Trophoblast cell (in vitro differentiated cells and primary cell): ENCODE measurements around the gene PFKP.

ENCODE experiments used
- DNase-seq, 2 donors: peaks; one replicate each; pipeline ENCODE4 v3.0.0-alpha.2; 2016
- H2AFZ ChIP-seq: 2 replicates; pipeline ENCODE4 v1.6.1; 2013; ENCODE audit warnings: low read length, moderate library complexity, mild to moderate bottlenecking; ENCODE audit not compliant: insufficient read depth, poor library complexity
- H2AK5ac ChIP-seq: 2 replicates; pipeline ENCODE4 v1.6.1; 2013; ENCODE audit warnings: mild to moderate bottlenecking, low read length
- H2BK120ac ChIP-seq: 2 replicates; pipeline ENCODE4 v1.6.1; 2013; ENCODE audit warnings: low read length, mild to moderate bottlenecking, moderate library complexity; ENCODE audit not compliant: insufficient read depth, poor library complexity
- H2BK12ac ChIP-seq: 2 replicates; pipeline ENCODE4 v1.6.1; 2013; ENCODE audit warnings: mild to moderate bottlenecking, low read length, moderate library complexity
- H2BK5ac ChIP-seq: 2 replicates; pipeline ENCODE4 v1.6.1; 2013; ENCODE audit warnings: low read length, low read depth, moderate library complexity, mild to moderate bottlenecking; ENCODE audit not compliant: poor library complexity
- H3K14ac ChIP-seq: 2 replicates; pipeline ENCODE4 v1.6.1; 2013; ENCODE audit warnings: mild to moderate bottlenecking, low read length
- H3K18ac ChIP-seq: 2 replicates; pipeline ENCODE4 v1.6.1; 2013; ENCODE audit warnings: mild to moderate bottlenecking, low read length
- H3K23ac ChIP-seq: 2 replicates; pipeline ENCODE4 v1.6.1; 2013; ENCODE audit warnings: low read length
- H3K27ac ChIP-seq: 2 replicates; pipeline ENCODE4 v1.5.1; 2013; ENCODE audit warnings: low read depth, mild to moderate bottlenecking, inconsistent platforms, low read length, moderate library complexity
- H3K27me3 ChIP-seq: 2 replicates; pipeline ENCODE4 v1.6.1; 2013; ENCODE audit warnings: inconsistent platforms, mild to moderate bottlenecking, low read length, moderate library complexity; ENCODE audit not compliant: insufficient read depth
- H3K36me3 ChIP-seq, 2 experiments: 1 replicate in 1 of 2; 2 replicates in 1 of 2; pipeline ENCODE4 v1.6.1; 2013; ENCODE audit warnings: low read length in 2 of 2, mild to moderate bottlenecking in 2 of 2, moderate library complexity in 1 of 2; ENCODE audit not compliant: insufficient read depth in 2 of 2, control insufficient read depth in 1 of 2
- H3K4ac ChIP-seq: 2 replicates; pipeline ENCODE4 v1.6.1; 2013; ENCODE audit warnings: low read depth, mild to moderate bottlenecking, low read length, moderate library complexity
- H3K4me1 ChIP-seq, 2 experiments: 1 replicate in 1 of 2; 2 replicates in 1 of 2; pipeline ENCODE4 v1.6.1; 2013; ENCODE audit warnings: low read length in 2 of 2, mild to moderate bottlenecking in 2 of 2, moderate library complexity in 1 of 2; ENCODE audit not compliant: insufficient read depth in 2 of 2, control insufficient read depth in 1 of 2
- H3K4me2 ChIP-seq: 2 replicates; pipeline ENCODE4 v1.6.1; 2013; ENCODE audit warnings: inconsistent platforms, mild to moderate bottlenecking, low read length, moderate library complexity
- H3K4me3 ChIP-seq: 2 replicates; pipeline ENCODE4 v1.5.1; 2013; ENCODE audit warnings: mild to moderate bottlenecking, low read depth, low read length, inconsistent platforms
- H3K79me1 ChIP-seq: one replicate; pipeline ENCODE4 v1.6.1; 2013; ENCODE audit warnings: low read length
- H3K79me2 ChIP-seq: 2 replicates; pipeline ENCODE4 v1.6.1; 2013; ENCODE audit warnings: low read length, mild to moderate bottlenecking; ENCODE audit not compliant: control insufficient read depth, insufficient read depth, poor library complexity
- H3K9ac ChIP-seq: 2 replicates; pipeline ENCODE4 v1.6.1; 2013; ENCODE audit warnings: mild to moderate bottlenecking, low read length
- H3K9me3 ChIP-seq: 2 replicates; pipeline ENCODE4 v1.6.1; 2013; ENCODE audit warnings: low read depth, mild to moderate bottlenecking, control low read depth, inconsistent platforms, low read length; ENCODE audit not compliant: insufficient read depth
- H4K12ac ChIP-seq: 2 replicates; pipeline ENCODE4 v1.6.1; 2013; ENCODE audit warnings: low read depth, mild to moderate bottlenecking, low read length, moderate library complexity
- H4K8ac ChIP-seq: 2 replicates; pipeline ENCODE4 v1.6.1; 2013; ENCODE audit warnings: low read depth, mild to moderate bottlenecking, low read length, moderate library complexity
- H4K91ac ChIP-seq: one replicate; pipeline ENCODE4 v1.6.1; 2013; ENCODE audit warnings: low read depth, mild to moderate bottlenecking, low read length, moderate library complexity
- WGBS: extraction: QIAGEN DNeasy Blood & Tissue Kit; methylation state at CpG from one replicate; pipeline ENCODE4 v1.1.7; 2013; ENCODE audit warnings: missing lambda C conversion rate; ENCODE audit not compliant: insufficient read length, insufficient coverage; ENCODE audit errors: extremely low coverage; 5-methylcytosine and 5-hydroxymethylcytosine counted together

Gene PFKP

GRCh38 chr10:3166496-3167290 lies 99.3 kb downstream of the PFKP start:
- peak; percentile 77 to 91 for DNase-seq
- WGBS, result 100% methylated on average over 1 of the region's 10 CpGs

GRCh38 chr10:3167611-3168330 lies 100.4 kb downstream of the PFKP start:
- peaks cover 2% of the 10 kb centered on the region for H3K79me2 ChIP-seq
- H3K9ac ChIP-seq, result no peak overlapping the region
- H4K91ac ChIP-seq, result no peak overlapping the region
- H4K12ac ChIP-seq, result no peak overlapping the region
- peak; percentile 33 to 37 for DNase-seq
- no peak overlapping the region for H4K8ac ChIP-seq
- H3K79me1 ChIP-seq, result peaks cover 3% of the 10 kb centered on the region
- no peak overlapping the region for H3K27ac ChIP-seq
- H3K23ac ChIP-seq, result no peak overlapping the region
- H3K27me3 ChIP-seq, result no peaks in the 10 kb centered on the region
- no peak overlapping the region for H2BK120ac ChIP-seq
- H3K4me3 ChIP-seq, result no peak overlapping the region
- H3K36me3 ChIP-seq, result peaks cover 35 to 41% of the 10 kb centered on the region in 2 experiments
- no peaks in the 10 kb centered on the region for H3K4me1 ChIP-seq
- no peak overlapping the region for H3K4me2 ChIP-seq
- H3K9me3 ChIP-seq, result peaks cover 3% of the 10 kb centered on the region
- no peak overlapping the region for H2BK12ac ChIP-seq
- H3K14ac ChIP-seq, result no peak overlapping the region
- no peak overlapping the region for H2BK5ac ChIP-seq
- H2AK5ac ChIP-seq, result no peak overlapping the region
- no CpG with 5 or more reads among the region's 21 CpGs for WGBS
- H2AFZ ChIP-seq, result no peak overlapping the region
- no peak overlapping the region for H3K18ac ChIP-seq
- no peak overlapping the region for H3K4ac ChIP-seq

More at GRCh38 chr10:3166496-3167290, 99.3 kb downstream of the PFKP start:
- H3K4me3 ChIP-seq, result no peak overlapping the region
- no peak overlapping the region for H2BK12ac ChIP-seq
- no peak overlapping the region for H3K18ac ChIP-seq
- no peak overlapping the region for H2AFZ ChIP-seq
- no peak overlapping the region for H3K23ac ChIP-seq
- H4K12ac ChIP-seq, result no peak overlapping the region
- H3K4me2 ChIP-seq, result no peak overlapping the region
- H3K27ac ChIP-seq, result no peak overlapping the region
- no peak overlapping the region for H3K14ac ChIP-seq
- no peaks in the 10 kb centered on the region for H3K27me3 ChIP-seq
- H3K79me1 ChIP-seq, result no peaks in the 10 kb centered on the region
- no peak overlapping the region for H2BK5ac ChIP-seq
- H2BK120ac ChIP-seq, result no peak overlapping the region
- H3K9ac ChIP-seq, result no peak overlapping the region
- H3K36me3 ChIP-seq, result peaks cover 44% of the 10 kb centered on the region in 2 experiments
- H4K91ac ChIP-seq, result no peak overlapping the region
- H3K4ac ChIP-seq, result no peak overlapping the region
- H3K79me2 ChIP-seq, result no peaks in the 10 kb centered on the region
- peaks cover 3% of the 10 kb centered on the region for H3K9me3 ChIP-seq
- H4K8ac ChIP-seq, result no peak overlapping the region
- H3K4me1 ChIP-seq, result no peaks in the 10 kb centered on the region
- no peak overlapping the region for H2AK5ac ChIP-seq

GRCh38 chr10:3169271-3169670 lies 101.9 kb downstream of the PFKP start:
- Histone ChIP-seq H3K79me1 (peaks cover 7% of the 10 kb centered on the region), H2AK5ac (no peak overlapping the region), H3K36me3 (peaks cover 27 to 31% of the 10 kb centered on the region in 2 experiments), H2AFZ (no peak overlapping the region), H2BK12ac (no peak overlapping the region), H2BK5ac (no peak overlapping the region), H3K4me1 (peaks cover 0 to 4% of the 10 kb centered on the region in 2 experiments), H3K9me3 (peaks cover 3% of the 10 kb centered on the region), H3K23ac (no peak overlapping the region), H3K9ac (no peak overlapping the region), H2BK120ac (no peak overlapping the region), H3K4ac (no peak overlapping the region), H4K91ac (no peak overlapping the region), H3K4me2 (no peak overlapping the region), H4K12ac (no peak overlapping the region), H3K18ac (no peak overlapping the region), H3K27me3 (no peaks in the 10 kb centered on the region), H3K14ac (no peak overlapping the region), H3K79me2 (peaks cover 2% of the 10 kb centered on the region), H4K8ac (no peak overlapping the region), H3K27ac (no peak overlapping the region), H3K4me3 (no peak overlapping the region)
- no CpG with 5 or more reads among the region's 10 CpGs for WGBS
- DNase-seq, result no peak

DNA sequence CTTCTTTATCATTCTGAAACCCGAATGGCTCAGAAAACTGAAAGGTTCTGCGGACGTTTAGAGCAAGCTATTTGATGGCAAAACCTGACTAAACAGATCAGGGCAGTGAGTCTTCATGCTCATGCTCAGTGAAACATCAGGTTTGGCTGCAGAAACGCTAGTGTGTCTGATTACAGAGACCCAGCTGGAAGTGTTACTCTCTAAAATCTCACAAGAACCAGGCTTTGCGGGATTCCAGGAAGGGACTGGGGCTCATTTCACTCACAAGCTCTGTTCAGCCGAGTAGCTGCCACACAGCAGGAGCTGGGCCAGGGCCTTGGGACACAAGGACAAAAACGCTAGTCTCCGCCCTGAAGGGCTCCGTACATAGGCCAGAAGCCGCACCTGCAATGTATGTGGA lies 102.3 kb downstream of the PFKP start:
- WGBS, result no CpG with 5 or more reads among the region's 10 CpGs
- Histone ChIP-seq H4K8ac (no peak overlapping the region), H3K4ac (no peak overlapping the region), H3K23ac (no peak overlapping the region), H3K4me3 (no peak overlapping the region), H3K27ac (no peak overlapping the region), H3K18ac (no peak overlapping the region), H2BK120ac (no peak overlapping the region), H3K4me2 (no peak overlapping the region), H3K9ac (no peak overlapping the region), H3K4me1 (peaks cover 0 to 4% of the 10 kb centered on the region in 2 experiments), H3K9me3 (peaks cover 3% of the 10 kb centered on the region), H2BK5ac (no peak overlapping the region), H3K14ac (no peak overlapping the region), H3K27me3 (no peaks in the 10 kb centered on the region), H3K79me1 (peaks cover 7% of the 10 kb centered on the region), H3K79me2 (peaks cover 2% of the 10 kb centered on the region), H4K91ac (no peak overlapping the region), H3K36me3 (peaks cover 26 to 29% of the 10 kb centered on the region in 2 experiments), H2AK5ac (no peak overlapping the region), H2AFZ (no peak overlapping the region), H4K12ac (no peak overlapping the region), H2BK12ac (no peak overlapping the region)
- DNase-seq, result no peak
